ENCODE measurements around the gene DNAH2. TPM values are rescaled to one million over a fixed set of nuclear protein-coding genes. Genes with fewer than 3 reads are reported as not detected.
A peak's percentile ranks its signal among the peaks of the same experiment; 100 is the strongest.

DNAH2 gene
- total and polyA plus RNA-seq, 2 donors (not counting 3 experiments of a cell fraction or from before 2014, with no cell fraction given): 0.10 to 0.11 TPM

GRCh38 chr17:7840875-7841274 is 123.3 kb downstream of the DNAH2 start:
- no peak for TF ChIP-seq MAX (IDR thresholded peaks at IDR 0.05; ENCODE audit: insufficient read depth, insufficient read length)
- TF ChIP-seq EZH2 (IDR thresholded peaks at IDR 0.05; ENCODE audit: borderline replicate concordance, low read depth, low read length, severe bottlenecking): no peak
- no peak for TF ChIP-seq CTCF (IDR thresholded peaks at IDR 0.05; ENCODE audit: extremely low read depth in 1 of 2, insufficient read depth in 1 of 2, low read depth in 1 of 2, low read length in 2 of 2)
- Histone ChIP-seq H3K9me1 (replicated peaks; ENCODE audit: control insufficient read depth, extremely low read depth, insufficient read depth, low read length) (no peaks in the 10 kb centered on the region), H3K4me1 (ENCODE audit: control insufficient read depth, extremely low read depth, insufficient read depth, low read length) (peaks cover 38% of the 10 kb centered on the region), H3K79me2 (ENCODE audit: control insufficient read depth, insufficient read depth, low read length) (peaks cover 10% of the 10 kb centered on the region), H3K4me2 (ENCODE audit: insufficient read depth, low read length) (peak overlapping the region; percentile 26), H3K9me3 (replicated peaks; ENCODE audit: control insufficient read depth, insufficient read depth, low read length) (no peaks in the 10 kb centered on the region), H3K4me3 (replicated peaks in 1 of 3; ENCODE audit: insufficient read depth in 1 of 3, low read depth in 1 of 3, low read length in 3 of 3) (no peak overlapping the region), H3K27ac (ENCODE audit: insufficient read depth, low read depth, low read length) (peak overlapping the region; percentile 99), H3K9ac (replicated peaks; ENCODE audit: extremely low read depth, insufficient read depth, low read length) (peak overlapping the region; percentile 67), H3K36me3 (ENCODE audit: control insufficient read depth in 2 of 2, extremely low read depth in 1 of 2, insufficient read depth in 2 of 2, low read length in 2 of 2) (peaks cover 0 to 4% of the 10 kb centered on the region in 2 experiments), H4K20me1 (replicated peaks; ENCODE audit: control insufficient read depth, extremely low read depth, insufficient read depth, low read length) (no peaks in the 10 kb centered on the region), H3K27me3 (ENCODE audit: control insufficient read depth in 2 of 2, insufficient read depth in 2 of 2, low read length in 2 of 2) (no peaks in the 10 kb centered on the region), H2AFZ (ENCODE audit: low read depth, low read length) (no peak overlapping the region)
- BruUV-seq (replicated peaks): no TSS peak
- CTCF ChIA-PET: no interaction called here
- intact Hi-C loops (cut with micrococcal nuclease) (loop anchor here (5.0 to 10.0 kb wide), 3 partner anchors 154 to 281 kb away; partner anchors contain the start of genes FXR2, HES7, TP53 and WRAP53), dilution Hi-C loops (cut with MboI; ENCODE audit: extremely low pct_ligation_motif_present, low sequenced_read_pairs) (no loop called here)
- no peak for FAIRE-seq
- DNase-seq (ENCODE audit: low read depth, low spot score): no peak
- POLR2A ChIA-PET: no interaction called here

DNA sequence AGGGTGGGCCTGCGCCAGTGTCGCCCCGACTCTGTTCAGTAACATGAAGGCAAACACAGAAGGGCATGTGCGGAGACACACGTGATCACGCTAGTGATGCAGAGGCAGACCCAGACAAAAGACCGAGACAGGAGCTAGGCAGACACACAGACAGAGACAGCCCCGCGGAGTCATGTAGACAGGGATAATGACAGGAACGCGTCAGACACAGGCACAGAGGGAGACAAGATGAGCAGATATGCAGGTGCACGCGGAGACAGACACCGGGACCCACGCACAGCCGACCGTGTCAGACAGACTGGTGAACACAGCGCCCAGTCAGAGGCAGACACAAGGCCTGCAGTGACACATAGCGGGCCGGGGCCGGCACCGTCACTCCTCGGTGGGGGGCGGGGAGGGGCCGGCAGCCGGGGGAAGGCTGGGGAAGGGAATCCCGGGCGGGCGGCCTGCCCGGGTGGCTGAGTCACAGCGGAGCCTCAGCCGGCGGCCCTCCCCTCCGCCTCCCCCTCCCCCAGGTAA is 123.9 kb downstream of the DNAH2 start:
- H3K4me3 ChIP-seq (replicated peaks in 1 of 3; ENCODE audit: insufficient read depth in 1 of 3, low read depth in 1 of 3, low read length in 3 of 3): peak overlapping the region; percentile 39 to 71 (median 58)
- H3K36me3 ChIP-seq (ENCODE audit: control insufficient read depth in 2 of 2, extremely low read depth in 1 of 2, insufficient read depth in 2 of 2, low read length in 2 of 2): peaks cover 0 to 8% of the 10 kb centered on the region in 2 experiments
- no peaks in the 10 kb centered on the region for H3K9me3 ChIP-seq (replicated peaks; ENCODE audit: control insufficient read depth, insufficient read depth, low read length)
- H3K27ac ChIP-seq (ENCODE audit: insufficient read depth, low read depth, low read length): peak overlapping the region; percentile 99
- peak overlapping the region; percentile 62 for H3K4me2 ChIP-seq (ENCODE audit: insufficient read depth, low read length)
- FAIRE-seq (peak; percentile 76), DNase-seq (ENCODE audit: low read depth, low spot score) (peak; percentile 92)
- H3K9ac ChIP-seq (replicated peaks; ENCODE audit: extremely low read depth, insufficient read depth, low read length): peak overlapping the region; percentile 99
- no peaks in the 10 kb centered on the region for H3K27me3 ChIP-seq (ENCODE audit: control insufficient read depth in 2 of 2, insufficient read depth in 2 of 2, low read length in 2 of 2)
- dilution Hi-C loops (cut with MboI; ENCODE audit: extremely low pct_ligation_motif_present, low sequenced_read_pairs) (no loop called here), intact Hi-C loops (cut with micrococcal nuclease) (loop anchor here (5.0 to 10.0 kb wide), 3 partner anchors 154 to 281 kb away; partner anchors contain the start of genes FXR2, HES7, TP53 and WRAP53)
- POLR2A ChIA-PET: no interaction called here
- TF ChIP-seq MAX (IDR thresholded peaks at IDR 0.05; ENCODE audit: insufficient read depth, insufficient read length) (peak; percentile 70), EZH2 (IDR thresholded peaks at IDR 0.05; ENCODE audit: borderline replicate concordance, low read depth, low read length, severe bottlenecking) (no peak), FOS (IDR thresholded peaks at IDR 0.05; ENCODE audit: borderline replicate concordance, insufficient read depth, low read length) (peak; percentile 51), CTCF (IDR thresholded peaks at IDR 0.05; ENCODE audit: extremely low read depth in 1 of 2, insufficient read depth in 1 of 2, low read depth in 1 of 2, low read length in 2 of 2) (peak in 1 of 2 donors; percentile 10), GATA2 (IDR thresholded peaks at IDR 0.05; ENCODE audit: insufficient read depth, insufficient read length, low read depth, low read length) (no peak), POLR2A (IDR thresholded peaks at IDR 0.05; ENCODE audit: low read depth, low read length) (peak; percentile 53), MYC (IDR thresholded peaks at IDR 0.05; ENCODE audit: low read depth, low read length) (no peak), JUN (IDR thresholded peaks at IDR 0.05; ENCODE audit: borderline replicate concordance, insufficient read depth, insufficient read length, low read depth) (no peak), POLR2AphosphoS5 (IDR thresholded peaks at IDR 0.05; ENCODE audit: insufficient read depth, low read depth, low read length) (no peak)
- H2AFZ ChIP-seq (ENCODE audit: low read depth, low read length): no peak overlapping the region
- BruUV-seq (replicated peaks): no TSS peak
- H3K4me1 ChIP-seq (ENCODE audit: control insufficient read depth, extremely low read depth, insufficient read depth, low read length): peaks cover 32% of the 10 kb centered on the region
- H3K79me2 ChIP-seq (ENCODE audit: control insufficient read depth, insufficient read depth, low read length): peaks cover 10% of the 10 kb centered on the region
- no peaks in the 10 kb centered on the region for H4K20me1 ChIP-seq (replicated peaks; ENCODE audit: control insufficient read depth, extremely low read depth, insufficient read depth, low read length)
- H3K9me1 ChIP-seq (replicated peaks; ENCODE audit: control insufficient read depth, extremely low read depth, insufficient read depth, low read length): no peaks in the 10 kb centered on the region
- CTCF ChIA-PET: interaction anchor here (1.4 kb wide), 1 partner anchor 10 kb away, joined by 3 read pairs; no protein-coding TSS in a partner anchor
